Neuron (in vitro differentiated cells): Measurements from ENCODE around the gene CDC25B.

Source experiments
- H2AFZ ChIP-seq: one replicate; pipeline ENCODE4 v1.6.1; 2013; ENCODE audit warnings: low read depth, mild to moderate bottlenecking, inconsistent platforms, low read length, moderate library complexity
- H3K27me3 ChIP-seq: one replicate; pipeline ENCODE4 v1.6.1; 2013; ENCODE audit warnings: low read length; ENCODE audit not compliant: insufficient read depth
- H3K36me3 ChIP-seq: one replicate; pipeline ENCODE4 v1.6.1; 2013; ENCODE audit warnings: low read length; ENCODE audit not compliant: insufficient read depth
- H3K4me1 ChIP-seq: one replicate; pipeline ENCODE4 v1.6.1; 2013; ENCODE audit warnings: low read length; ENCODE audit not compliant: insufficient read depth
- H3K4me3 ChIP-seq: 2 replicates; pipeline ENCODE4 v1.5.1; 2013; ENCODE audit warnings: mild to moderate bottlenecking, low read length, moderate library complexity
- H3K9me3 ChIP-seq: one replicate; pipeline ENCODE4 v1.6.1; 2013; ENCODE audit warnings: low read length

Gene CDC25B

DNA sequence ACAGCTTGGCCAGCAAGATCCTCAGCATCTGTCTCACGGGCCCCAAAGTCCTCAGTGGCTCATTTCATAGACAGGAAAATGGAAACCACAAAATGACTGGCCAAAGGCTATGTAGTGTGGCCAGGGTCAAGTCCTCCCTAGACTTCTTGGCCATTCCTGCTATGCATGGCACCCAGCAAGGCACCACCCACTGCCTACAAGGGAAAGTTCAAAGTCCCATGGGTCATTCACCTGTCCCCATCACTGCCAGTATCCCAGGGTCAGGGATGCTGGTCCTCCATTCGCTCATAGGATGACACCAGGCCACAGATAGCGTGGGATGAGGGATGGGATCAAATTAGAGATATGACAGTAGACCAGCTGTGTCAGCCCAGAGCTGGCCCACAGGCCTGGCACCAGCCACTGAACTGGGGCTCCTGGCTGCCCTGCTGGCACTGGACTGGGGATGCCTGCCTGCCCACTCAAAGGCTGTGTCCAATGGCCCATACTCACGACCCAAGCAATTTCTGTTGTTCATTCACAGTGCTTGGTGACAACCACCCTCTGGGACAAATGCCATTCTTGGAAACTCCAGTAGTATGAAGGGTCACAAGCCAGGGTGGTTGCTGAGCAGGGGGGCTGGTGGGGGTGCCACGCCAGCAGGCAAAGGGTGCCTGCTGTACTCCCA, 40.2 kb upstream of the CDC25B start:
- Histone ChIP-seq H3K4me1 (peaks cover 6% of the 10 kb centered on the region), H3K36me3 (peaks cover 31% of the 10 kb centered on the region), H3K27me3 (no peaks in the 10 kb centered on the region), H3K4me3 (no peak overlapping the region), H3K9me3 (peaks cover 7% of the 10 kb centered on the region), H2AFZ (no peak overlapping the region)

- Histone ChIP-seq H3K36me3 (peaks cover 28% of the 10 kb centered on the region), H3K4me3 (no peak overlapping the region), H3K4me1 (peaks cover 8% of the 10 kb centered on the region), H2AFZ (no peak overlapping the region), H3K9me3 (no peaks in the 10 kb centered on the region), H3K27me3 (no peaks in the 10 kb centered on the region)
These were observed 38.8 kb upstream of the CDC25B start for GRCh38 chr20:3757268-3757667.

DNA sequence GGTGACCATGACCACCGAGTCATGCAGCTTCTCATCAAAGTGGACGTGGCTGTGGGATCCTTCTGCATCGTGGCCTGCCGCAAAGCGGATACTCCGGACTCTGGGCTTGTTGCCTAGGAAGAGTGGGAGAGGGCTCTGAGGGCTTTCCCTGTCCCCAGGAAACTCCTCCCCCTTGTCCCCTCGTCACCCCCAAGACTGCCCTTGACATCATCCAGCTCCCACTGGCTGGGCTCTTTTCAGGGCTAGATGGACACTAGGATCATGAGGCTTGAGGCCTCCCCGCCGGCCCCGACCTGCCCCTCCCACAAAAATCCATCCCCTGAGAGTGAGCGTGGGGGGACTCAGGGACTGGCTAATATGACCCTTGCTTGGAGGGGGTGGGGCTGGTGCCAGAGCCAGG, 37.5 kb upstream of the CDC25B start:
- Histone ChIP-seq H3K27me3 (no peaks in the 10 kb centered on the region), H3K36me3 (peaks cover 28% of the 10 kb centered on the region), H3K9me3 (no peaks in the 10 kb centered on the region), H3K4me3 (no peak overlapping the region), H3K4me1 (peaks cover 8% of the 10 kb centered on the region), H2AFZ (no peak overlapping the region)

DNA sequence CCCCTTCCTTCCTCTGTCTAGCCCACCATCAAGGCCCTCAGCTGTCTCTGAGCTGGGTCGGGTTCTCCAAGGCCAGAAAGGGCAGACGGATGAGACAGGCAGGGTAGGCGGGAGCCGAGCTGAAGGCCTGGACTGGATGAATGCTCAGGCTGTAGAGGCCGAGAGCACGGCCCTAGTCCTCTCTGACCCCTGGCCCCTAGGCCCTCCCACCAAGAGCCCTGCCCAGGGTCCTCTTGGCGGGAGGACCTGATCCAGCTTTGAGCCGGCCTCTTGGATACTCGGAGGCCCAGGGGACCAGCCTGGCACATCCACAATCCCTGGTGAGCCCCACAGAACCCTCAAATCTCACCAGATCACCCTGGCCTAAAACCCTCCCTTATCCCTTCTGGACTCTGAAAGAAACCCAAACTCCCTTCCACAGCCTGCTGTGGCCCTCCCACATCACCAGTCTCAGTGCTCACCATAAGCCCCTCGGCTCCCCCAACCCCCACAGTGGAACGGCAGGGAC, 36.7 kb upstream of the CDC25B start:
- Histone ChIP-seq H3K4me1 (peaks cover 8% of the 10 kb centered on the region), H2AFZ (no peak overlapping the region), H3K9me3 (no peaks in the 10 kb centered on the region), H3K27me3 (no peaks in the 10 kb centered on the region), H3K4me3 (no peak overlapping the region), H3K36me3 (peaks cover 26% of the 10 kb centered on the region)

- H3K4me3 ChIP-seq: no peak overlapping the region
- no peaks in the 10 kb centered on the region for H3K27me3 ChIP-seq
- no peak overlapping the region for H2AFZ ChIP-seq
- peaks cover 23% of the 10 kb centered on the region for H3K36me3 ChIP-seq
- no peaks in the 10 kb centered on the region for H3K9me3 ChIP-seq
- peaks cover 8% of the 10 kb centered on the region for H3K4me1 ChIP-seq
These were observed 36.2 kb upstream of the CDC25B start for GRCh38 chr20:3759884-3760283.

DNA sequence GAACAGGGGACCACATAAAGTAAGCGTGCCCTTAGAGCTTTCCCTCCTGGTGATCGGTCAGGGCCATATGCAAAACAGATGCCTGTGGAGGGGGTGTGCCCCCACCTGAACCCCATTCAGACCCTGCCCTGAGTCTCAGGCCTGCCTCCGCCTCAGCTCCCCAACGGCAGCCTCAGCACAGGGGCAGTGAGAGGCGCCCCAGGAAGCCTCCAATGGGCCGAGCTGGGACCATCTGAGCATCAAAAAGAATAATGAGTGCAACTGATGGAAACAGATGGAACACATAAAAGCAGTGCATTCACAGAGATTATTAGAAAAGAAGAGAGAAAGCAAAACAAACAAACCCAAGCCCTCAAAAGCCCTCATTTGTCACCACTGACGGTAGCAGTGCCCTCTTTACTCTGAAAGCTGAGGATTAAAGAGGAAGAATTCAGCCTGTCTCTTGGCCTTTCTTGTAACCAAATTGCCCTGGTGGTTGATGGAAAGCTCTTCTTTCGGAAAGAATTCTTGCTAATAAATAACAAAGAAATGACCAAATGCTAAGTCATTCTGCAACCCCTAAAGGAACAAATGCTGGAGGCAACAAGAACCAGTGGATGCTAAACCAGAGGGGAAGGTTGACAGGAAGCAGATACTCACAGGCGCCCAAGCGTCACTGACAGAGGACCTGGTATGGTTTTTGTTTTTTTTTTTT, 35.3 kb upstream of the CDC25B start:
- no peaks in the 10 kb centered on the region for H3K27me3 ChIP-seq

GRCh38 chr20:3763671-3764601, 32.2 kb upstream of the CDC25B start:
- no peak overlapping the region for H3K4me3 ChIP-seq
- H3K9me3 ChIP-seq: no peaks in the 10 kb centered on the region
- H3K4me1 ChIP-seq: peaks cover 30% of the 10 kb centered on the region
- H3K27me3 ChIP-seq: no peaks in the 10 kb centered on the region
- H2AFZ ChIP-seq: no peak overlapping the region
- peaks cover 2% of the 10 kb centered on the region for H3K36me3 ChIP-seq

More for the DNA sequence above, 35.3 kb upstream of the CDC25B start:
- Histone ChIP-seq H3K4me1 (peaks cover 12% of the 10 kb centered on the region), H2AFZ (no peak overlapping the region), H3K36me3 (peaks cover 16% of the 10 kb centered on the region), H3K9me3 (no peaks in the 10 kb centered on the region), H3K4me3 (no peak overlapping the region)

- no peaks in the 10 kb centered on the region for H3K36me3 ChIP-seq
- H3K4me3 ChIP-seq: no peak overlapping the region
- H3K27me3 ChIP-seq: no peaks in the 10 kb centered on the region
- no peaks in the 10 kb centered on the region for H3K9me3 ChIP-seq
- H3K4me1 ChIP-seq: peaks cover 33% of the 10 kb centered on the region
- H2AFZ ChIP-seq: no peak overlapping the region
These were observed 31.5 kb upstream of the CDC25B start for GRCh38 chr20:3764659-3765058.

- peaks cover 33% of the 10 kb centered on the region for H3K4me1 ChIP-seq
- no peak overlapping the region for H2AFZ ChIP-seq
- no peaks in the 10 kb centered on the region for H3K27me3 ChIP-seq
- H3K36me3 ChIP-seq: no peaks in the 10 kb centered on the region
- H3K9me3 ChIP-seq: no peaks in the 10 kb centered on the region
- no peak overlapping the region for H3K4me3 ChIP-seq
These were observed 30.8 kb upstream of the CDC25B start for GRCh38 chr20:3765171-3765882.

GRCh38 chr20:3766422-3767109, 29.5 kb upstream of the CDC25B start:
- peak overlapping the region; percentile 91 for H3K4me3 ChIP-seq
- H3K9me3 ChIP-seq: no peaks in the 10 kb centered on the region
- H3K36me3 ChIP-seq: no peaks in the 10 kb centered on the region
- H3K4me1 ChIP-seq: peaks cover 24% of the 10 kb centered on the region
- H2AFZ ChIP-seq: peak overlapping the region; percentile 92
- no peaks in the 10 kb centered on the region for H3K27me3 ChIP-seq

- no peaks in the 10 kb centered on the region for H3K9me3 ChIP-seq
- H2AFZ ChIP-seq: peak overlapping the region; percentile 92
- H3K36me3 ChIP-seq: no peaks in the 10 kb centered on the region
- H3K4me1 ChIP-seq: peaks cover 24% of the 10 kb centered on the region
- H3K27me3 ChIP-seq: no peaks in the 10 kb centered on the region
- H3K4me3 ChIP-seq: peak overlapping the region; percentile 91
These were observed 29.0 kb upstream of the CDC25B start for GRCh38 chr20:3767110-3767426.
